ENCODE data around the gene PRXL2B. TPM values are rescaled to one million over a fixed set of nuclear protein-coding genes. Genes with fewer than 3 reads are reported as not detected.
A peak's percentile ranks its signal among the peaks of the same experiment; 100 is the strongest.

The PRXL2B gene
- total and polyA plus RNA-seq, 10 of the 15 experiments (the other 5 are each of a cell fraction or from before 2014, with no cell fraction given): 0.44 to 5.6 (median 4.0) TPM

- TF ChIP-seq ATF7 (IDR thresholded peaks at IDR 0.05; ENCODE audit: low read depth): peak; percentile 36; the same call in 1 of the 2 replicates
- TF ChIP-seq BCL11A (IDR thresholded peaks at IDR 0.05; ENCODE audit: low read depth, low read length): peak; percentile 64; the same call in 1 of the 2 replicates
- peak; percentile 70 for TF ChIP-seq ZBED1 (IDR thresholded peaks at IDR 0.05; ENCODE audit: borderline replicate concordance)
- TF ChIP-seq ASH2L (IDR thresholded peaks at IDR 0.05; ENCODE audit: borderline replicate concordance, low read depth): no peak
- TF ChIP-seq, protein P1, sequence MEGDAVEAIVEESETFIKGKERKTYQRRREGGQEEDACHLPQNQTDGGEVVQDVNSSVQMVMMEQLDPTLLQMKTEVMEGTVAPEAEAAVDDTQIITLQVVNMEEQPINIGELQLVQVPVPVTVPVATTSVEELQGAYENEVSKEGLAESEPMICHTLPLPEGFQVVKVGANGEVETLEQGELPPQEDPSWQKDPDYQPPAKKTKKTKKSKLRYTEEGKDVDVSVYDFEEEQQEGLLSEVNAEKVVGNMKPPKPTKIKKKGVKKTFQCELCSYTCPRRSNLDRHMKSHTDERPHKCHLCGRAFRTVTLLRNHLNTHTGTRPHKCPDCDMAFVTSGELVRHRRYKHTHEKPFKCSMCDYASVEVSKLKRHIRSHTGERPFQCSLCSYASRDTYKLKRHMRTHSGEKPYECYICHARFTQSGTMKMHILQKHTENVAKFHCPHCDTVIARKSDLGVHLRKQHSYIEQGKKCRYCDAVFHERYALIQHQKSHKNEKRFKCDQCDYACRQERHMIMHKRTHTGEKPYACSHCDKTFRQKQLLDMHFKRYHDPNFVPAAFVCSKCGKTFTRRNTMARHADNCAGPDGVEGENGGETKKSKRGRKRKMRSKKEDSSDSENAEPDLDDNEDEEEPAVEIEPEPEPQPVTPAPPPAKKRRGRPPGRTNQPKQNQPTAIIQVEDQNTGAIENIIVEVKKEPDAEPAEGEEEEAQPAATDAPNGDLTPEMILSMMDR (IDR thresholded peaks at IDR 0.05 in 2 of 3, conservative IDR thresholded peaks at IDR 0.05 in 1 of 3; ENCODE audit: control insufficient read depth in 2 of 3, extremely low read depth in 1 of 3, insufficient read depth in 1 of 3, low read depth in 3 of 3, low read length in 3 of 3): no peak
- TF ChIP-seq TCF7 (IDR thresholded peaks at IDR 0.05; ENCODE audit: borderline replicate concordance): no peak
- peak; percentile 31; the same call in 1 of the 2 replicates for TF ChIP-seq RB1 (IDR thresholded peaks at IDR 0.05; ENCODE audit: borderline replicate concordance)
- no peak for TF ChIP-seq GABPA (IDR thresholded peaks at IDR 0.05; ENCODE audit: low read depth)
- no peak for TF ChIP-seq ATF2 (IDR thresholded peaks at IDR 0.05; ENCODE audit: low read length)
- no peak; the same call in 1 of the 2 replicates for TF ChIP-seq HCFC1 (IDR thresholded peaks at IDR 0.05; ENCODE audit: low read length)
- no peak for TF ChIP-seq POU2F2 (IDR thresholded peaks at IDR 0.05; ENCODE audit: borderline replicate concordance, low read depth, low read length)
- TF ChIP-seq KDM1A (IDR thresholded peaks at IDR 0.05; ENCODE audit: borderline replicate concordance): no peak
- TF ChIP-seq EED (IDR thresholded peaks at IDR 0.05; ENCODE audit: low read depth): peak; percentile 84
- TF ChIP-seq ETV6 (conservative IDR thresholded peaks at IDR 0.05 in 1 of 2, IDR thresholded peaks at IDR 0.05 in 1 of 2; ENCODE audit: borderline replicate concordance in 1 of 2, low read depth in 1 of 2): peak in 1 of 2 experiments; percentile 74; a peak in 1 of 4 replicates
- TF ChIP-seq HSF1 (IDR thresholded peaks at IDR 0.05; ENCODE audit: low read depth, low read length): no peak
- TF ChIP-seq EGR1 (IDR thresholded peaks at IDR 0.05; ENCODE audit: borderline replicate concordance in 1 of 2, low read depth in 2 of 2, low read length in 2 of 2): peak in 1 of 2 experiments; percentile 70; a peak in 2 of 3 replicates
- TF ChIP-seq, protein P2, sequence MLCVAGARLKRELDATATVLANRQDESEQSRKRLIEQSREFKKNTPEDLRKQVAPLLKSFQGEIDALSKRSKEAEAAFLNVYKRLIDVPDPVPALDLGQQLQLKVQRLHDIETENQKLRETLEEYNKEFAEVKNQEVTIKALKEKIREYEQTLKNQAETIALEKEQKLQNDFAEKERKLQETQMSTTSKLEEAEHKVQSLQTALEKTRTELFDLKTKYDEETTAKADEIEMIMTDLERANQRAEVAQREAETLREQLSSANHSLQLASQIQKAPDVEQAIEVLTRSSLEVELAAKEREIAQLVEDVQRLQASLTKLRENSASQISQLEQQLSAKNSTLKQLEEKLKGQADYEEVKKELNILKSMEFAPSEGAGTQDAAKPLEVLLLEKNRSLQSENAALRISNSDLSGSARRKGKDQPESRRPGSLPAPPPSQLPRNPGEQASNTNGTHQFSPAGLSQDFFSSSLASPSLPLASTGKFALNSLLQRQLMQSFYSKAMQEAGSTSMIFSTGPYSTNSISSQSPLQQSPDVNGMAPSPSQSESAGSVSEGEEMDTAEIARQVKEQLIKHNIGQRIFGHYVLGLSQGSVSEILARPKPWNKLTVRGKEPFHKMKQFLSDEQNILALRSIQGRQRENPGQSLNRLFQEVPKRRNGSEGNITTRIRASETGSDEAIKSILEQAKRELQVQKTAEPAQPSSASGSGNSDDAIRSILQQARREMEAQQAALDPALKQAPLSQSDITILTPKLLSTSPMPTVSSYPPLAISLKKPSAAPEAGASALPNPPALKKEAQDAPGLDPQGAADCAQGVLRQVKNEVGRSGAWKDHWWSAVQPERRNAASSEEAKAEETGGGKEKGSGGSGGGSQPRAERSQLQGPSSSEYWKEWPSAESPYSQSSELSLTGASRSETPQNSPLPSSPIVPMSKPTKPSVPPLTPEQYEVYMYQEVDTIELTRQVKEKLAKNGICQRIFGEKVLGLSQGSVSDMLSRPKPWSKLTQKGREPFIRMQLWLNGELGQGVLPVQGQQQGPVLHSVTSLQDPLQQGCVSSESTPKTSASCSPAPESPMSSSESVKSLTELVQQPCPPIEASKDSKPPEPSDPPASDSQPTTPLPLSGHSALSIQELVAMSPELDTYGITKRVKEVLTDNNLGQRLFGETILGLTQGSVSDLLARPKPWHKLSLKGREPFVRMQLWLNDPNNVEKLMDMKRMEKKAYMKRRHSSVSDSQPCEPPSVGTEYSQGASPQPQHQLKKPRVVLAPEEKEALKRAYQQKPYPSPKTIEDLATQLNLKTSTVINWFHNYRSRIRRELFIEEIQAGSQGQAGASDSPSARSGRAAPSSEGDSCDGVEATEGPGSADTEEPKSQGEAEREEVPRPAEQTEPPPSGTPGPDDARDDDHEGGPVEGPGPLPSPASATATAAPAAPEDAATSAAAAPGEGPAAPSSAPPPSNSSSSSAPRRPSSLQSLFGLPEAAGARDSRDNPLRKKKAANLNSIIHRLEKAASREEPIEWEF (IDR thresholded peaks at IDR 0.05; ENCODE audit: insufficient replicate concordance, low read depth, low read length): peak; percentile 48
Measured at GRCh38 chr1:2555634-2556276, 30.8 kb upstream of the PRXL2B start (continued).

All from GM12878 (cell line).